ENCODE measurements around the gene PSMA5. TPM values are rescaled to one million over a fixed set of nuclear protein-coding genes. Genes with fewer than 3 reads are reported as not detected.
A peak's percentile ranks its signal among the peaks of the same experiment; 100 is the strongest.
"Not testable (repeated sequence)": the region's sequence is repeated elsewhere in the genome, so short reads cannot be mapped to it uniquely, and the experiment has no call there.

Gene PSMA5
- 71.4 and 81.1 TPM in 2 replicates for total RNA-seq
- long read RNA-seq, transcript PSMA5-201 (9 exons, 3,729 nt), result major isoform, 83 of 105 reads
- long read RNA-seq, partial matches to known transcripts, result 6 of 105 reads
- long read RNA-seq, other reads (novel, unspliced or antisense), result 15 of 105 reads

DNA sequence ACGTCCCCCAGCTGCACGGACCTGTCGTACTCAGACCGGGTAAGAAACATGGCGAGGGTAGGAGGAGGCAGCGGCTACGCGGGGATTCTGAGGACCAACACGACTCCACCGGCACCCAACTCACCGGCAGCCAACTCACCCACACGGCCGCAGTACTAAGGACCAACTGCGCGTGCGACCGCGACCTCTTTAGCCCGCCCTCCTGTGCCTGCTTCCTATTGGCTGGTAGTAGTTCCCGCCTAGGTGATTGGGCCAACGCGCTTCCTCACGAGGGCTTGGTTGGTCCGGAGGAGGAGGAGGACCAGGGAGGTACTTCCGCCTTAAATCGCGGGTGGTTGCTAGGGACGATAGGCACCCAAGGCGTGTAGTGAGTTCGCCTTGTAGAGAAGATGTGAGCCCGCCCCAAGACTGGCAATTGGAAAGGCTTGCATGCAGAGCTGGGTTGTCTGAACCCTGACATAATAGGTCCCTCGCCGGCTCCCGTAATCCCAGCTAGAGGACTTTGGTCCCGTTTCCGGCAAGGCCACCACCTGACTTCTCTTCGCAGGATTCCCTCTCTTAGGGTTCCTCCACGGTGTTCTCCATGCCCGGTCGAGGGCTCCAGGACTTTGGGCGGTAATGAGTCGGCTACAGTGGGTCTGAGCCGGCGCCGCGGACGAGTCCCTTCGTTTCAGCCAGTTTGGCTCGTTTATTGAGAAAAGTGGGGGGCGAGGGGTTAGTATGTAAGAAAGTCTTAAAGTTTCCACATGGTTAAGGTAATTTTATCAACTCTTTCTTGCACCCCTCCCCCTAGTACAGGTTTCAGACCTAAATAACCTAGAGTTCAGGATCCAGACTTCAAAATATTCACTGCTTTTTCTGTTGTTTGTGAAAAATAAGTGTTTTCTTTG is at the start of gene PSMA5:
TSS of gene PSMA5 (minus strand) at position 168 of the 890 bp plus-strand sequence. CDS start at position 50, 118 bp downstream.
- H3K4me3 Mint-ChIP-seq (ENCODE audit: low read depth), result peak within 1 kb of the TSS; percentile 92
- no peaks in the 10 kb centered on the region for H3K9me3 Mint-ChIP-seq (ENCODE audit: low read depth)
- H3K27me3 Mint-ChIP-seq, result no peaks in the 10 kb centered on the region
- peaks cover 22% of the 10 kb centered on the region for H3K4me1 Mint-ChIP-seq (ENCODE audit: low read depth)
- DNase-seq (ENCODE audit: low spot score, unreplicated experiment), result peak; percentile 85
- TF ChIP-seq, protein P1, sequence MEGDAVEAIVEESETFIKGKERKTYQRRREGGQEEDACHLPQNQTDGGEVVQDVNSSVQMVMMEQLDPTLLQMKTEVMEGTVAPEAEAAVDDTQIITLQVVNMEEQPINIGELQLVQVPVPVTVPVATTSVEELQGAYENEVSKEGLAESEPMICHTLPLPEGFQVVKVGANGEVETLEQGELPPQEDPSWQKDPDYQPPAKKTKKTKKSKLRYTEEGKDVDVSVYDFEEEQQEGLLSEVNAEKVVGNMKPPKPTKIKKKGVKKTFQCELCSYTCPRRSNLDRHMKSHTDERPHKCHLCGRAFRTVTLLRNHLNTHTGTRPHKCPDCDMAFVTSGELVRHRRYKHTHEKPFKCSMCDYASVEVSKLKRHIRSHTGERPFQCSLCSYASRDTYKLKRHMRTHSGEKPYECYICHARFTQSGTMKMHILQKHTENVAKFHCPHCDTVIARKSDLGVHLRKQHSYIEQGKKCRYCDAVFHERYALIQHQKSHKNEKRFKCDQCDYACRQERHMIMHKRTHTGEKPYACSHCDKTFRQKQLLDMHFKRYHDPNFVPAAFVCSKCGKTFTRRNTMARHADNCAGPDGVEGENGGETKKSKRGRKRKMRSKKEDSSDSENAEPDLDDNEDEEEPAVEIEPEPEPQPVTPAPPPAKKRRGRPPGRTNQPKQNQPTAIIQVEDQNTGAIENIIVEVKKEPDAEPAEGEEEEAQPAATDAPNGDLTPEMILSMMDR (IDR thresholded peaks at IDR 0.05; ENCODE audit: unreplicated experiment), result no peak
- peak within 1 kb of the TSS; percentile 93 for H3K27ac Mint-ChIP-seq
- peaks cover 3% of the 10 kb centered on the region for H3K36me3 Mint-ChIP-seq (ENCODE audit: insufficient read depth)

DNA sequence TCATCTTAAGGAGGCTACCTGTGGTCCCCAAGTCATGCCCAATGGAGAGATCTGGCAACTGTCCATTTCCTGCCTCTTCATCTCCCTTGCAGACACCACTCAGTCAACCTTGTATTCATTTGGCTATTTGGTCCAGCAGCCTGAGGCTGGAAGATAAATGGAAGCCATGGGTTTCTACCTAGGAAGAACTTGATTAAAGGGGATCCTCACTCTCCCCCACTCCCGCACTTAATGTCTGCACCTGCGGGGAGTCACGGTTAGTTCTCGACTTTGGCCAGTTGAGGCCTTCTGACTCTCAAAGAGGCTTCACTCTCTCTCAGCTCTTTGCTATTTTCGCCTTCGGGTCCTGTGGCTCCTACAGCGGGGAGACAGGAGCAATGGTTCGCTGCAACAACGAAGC is 49.0 kb upstream of the PSMA5 start:
- TF ChIP-seq, protein P1 (IDR thresholded peaks at IDR 0.05; ENCODE audit: unreplicated experiment), result no peak
- Mint-ChIP-seq H3K4me3 (ENCODE audit: low read depth) (no peak overlapping the region), H3K27me3 (peaks cover 58% of the 10 kb centered on the region)

DNA sequence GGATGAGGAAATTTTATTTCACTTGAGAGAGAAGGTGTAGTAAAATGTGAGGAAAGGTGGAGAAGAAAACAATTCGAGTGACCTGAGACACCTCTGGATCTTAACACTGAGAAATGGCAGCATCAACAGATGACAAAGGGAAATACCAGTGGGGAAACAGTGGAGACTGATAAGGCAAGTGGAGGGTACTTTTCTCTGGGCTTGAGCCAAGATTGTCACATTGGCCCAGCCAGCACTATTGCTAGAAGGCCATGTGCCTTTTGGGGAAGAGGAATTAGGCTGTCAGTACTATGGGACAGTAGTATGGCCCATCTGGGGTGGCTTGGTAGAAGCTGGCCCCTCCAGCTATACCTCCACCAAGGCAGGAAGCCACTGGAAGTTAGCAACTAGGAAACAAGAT is 48.4 kb upstream of the PSMA5 start:
- Mint-ChIP-seq H3K4me1 (ENCODE audit: low read depth) (no peaks in the 10 kb centered on the region), H3K27ac (no peak overlapping the region), H3K9me3 (ENCODE audit: low read depth) (no peaks in the 10 kb centered on the region), H3K36me3 (ENCODE audit: insufficient read depth) (no peaks in the 10 kb centered on the region), H3K4me3 (ENCODE audit: low read depth) (no peak overlapping the region), H3K27me3 (peaks cover 59% of the 10 kb centered on the region)
- no peak for DNase-seq (ENCODE audit: low spot score, unreplicated experiment)
- TF ChIP-seq, protein P1 (IDR thresholded peaks at IDR 0.05; ENCODE audit: unreplicated experiment), result no peak

More for the DNA sequence above, 49.0 kb upstream of the PSMA5 start:
- H3K4me1 Mint-ChIP-seq (ENCODE audit: low read depth), result no peaks in the 10 kb centered on the region
- no peaks in the 10 kb centered on the region for H3K9me3 Mint-ChIP-seq (ENCODE audit: low read depth)
- no peak overlapping the region for H3K27ac Mint-ChIP-seq
- no peak for DNase-seq (ENCODE audit: low spot score, unreplicated experiment)
- no peaks in the 10 kb centered on the region for H3K36me3 Mint-ChIP-seq (ENCODE audit: insufficient read depth)

- H3K27ac Mint-ChIP-seq; H3K9me3 Mint-ChIP-seq (ENCODE audit: low read depth); H3K4me3 Mint-ChIP-seq (ENCODE audit: low read depth); DNase-seq (ENCODE audit: low spot score, unreplicated experiment); H3K4me1 Mint-ChIP-seq (ENCODE audit: low read depth); H3K36me3 Mint-ChIP-seq (ENCODE audit: insufficient read depth): not testable (repeated sequence)
- H3K27me3 Mint-ChIP-seq, result peaks cover 56% of the 10 kb centered on the region
Observed at GRCh38 chr1:109473284-109474057, 47.2 kb upstream of the PSMA5 start.

DNA sequence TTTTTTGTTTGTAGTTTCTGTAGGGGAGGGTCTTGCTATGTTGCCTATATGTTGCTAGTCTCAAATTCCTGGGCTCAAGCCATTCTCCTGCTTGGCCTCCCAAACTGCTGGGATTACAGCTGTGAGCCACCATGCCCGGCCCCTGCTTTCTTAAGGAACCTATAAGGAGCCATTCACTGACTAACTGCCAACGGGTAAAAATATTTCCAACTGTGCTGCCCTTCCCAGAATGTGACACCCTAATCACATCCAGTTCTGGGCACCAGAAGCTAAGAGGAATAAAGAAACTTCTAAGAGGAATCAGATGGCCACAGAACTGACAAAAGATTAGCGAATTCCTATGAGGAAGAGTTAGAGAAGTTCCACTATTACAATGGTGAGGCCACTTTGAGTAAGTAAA is 46.5 kb upstream of the PSMA5 start:
- DNase-seq (ENCODE audit: low spot score, unreplicated experiment), result no peak
- H3K27ac Mint-ChIP-seq, result no peak overlapping the region
- no peaks in the 10 kb centered on the region for H3K36me3 Mint-ChIP-seq (ENCODE audit: insufficient read depth)
- no peaks in the 10 kb centered on the region for H3K4me1 Mint-ChIP-seq (ENCODE audit: low read depth)
- H3K27me3 Mint-ChIP-seq, result peaks cover 63% of the 10 kb centered on the region
- no peak overlapping the region for H3K4me3 Mint-ChIP-seq (ENCODE audit: low read depth)
- TF ChIP-seq, protein P1 (IDR thresholded peaks at IDR 0.05; ENCODE audit: unreplicated experiment), result no peak
- H3K9me3 Mint-ChIP-seq (ENCODE audit: low read depth), result no peaks in the 10 kb centered on the region

Measured in progenitor cell of endocrine pancreas (in vitro differentiated cells).